ENCODE data around the gene EPS8L2. TPM values are rescaled to one million over a fixed set of nuclear protein-coding genes. Genes with fewer than 3 reads are reported as not detected.

EPS8L2 gene
- total and polyA plus RNA-seq, 2 of the 13 experiments (the other 11 are each of a cell fraction or from before 2014, with no cell fraction given), result 89.3 to 416 TPM

DNA sequence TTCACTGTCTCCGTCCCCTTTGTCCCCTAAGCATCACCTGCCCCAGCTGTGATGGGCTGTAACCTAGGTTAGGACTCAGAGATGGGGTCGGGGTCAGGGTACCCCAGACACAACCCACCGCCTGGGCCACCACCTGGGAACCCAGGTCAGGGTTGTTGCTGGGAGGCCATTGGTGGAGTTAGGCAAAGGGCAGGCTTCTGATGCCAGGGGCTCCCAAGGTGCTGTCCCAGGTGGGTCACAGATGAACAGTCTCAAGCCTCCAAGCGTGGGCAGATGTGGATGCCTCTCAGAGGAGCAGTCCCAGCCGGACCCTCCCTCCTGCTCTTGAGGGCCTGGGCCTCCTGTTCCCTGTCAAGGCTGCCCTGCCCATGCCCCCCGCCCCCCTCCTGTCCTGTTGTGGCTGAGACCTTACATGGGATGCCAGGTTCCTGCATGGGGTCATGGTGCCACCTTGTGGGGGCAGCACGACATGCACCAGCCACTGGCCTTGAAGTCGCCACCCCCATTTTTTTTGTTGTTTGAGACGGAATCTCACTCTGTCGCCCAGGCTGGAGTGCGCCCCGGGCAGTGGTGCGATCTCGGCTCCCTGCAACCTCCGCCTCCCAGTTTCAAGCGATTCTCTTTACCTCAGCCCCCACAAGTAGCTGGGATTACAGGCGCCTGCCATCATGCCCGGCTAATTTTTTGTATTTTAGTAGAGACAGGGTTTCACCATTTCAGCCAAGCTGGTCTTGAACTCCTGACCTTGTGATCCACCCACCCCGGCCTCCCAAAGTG lies 59.2 kb downstream of the EPS8L2 start (continued):
- peak; percentile 22 for TF ChIP-seq XRCC5 (optimal IDR thresholded peaks at IDR 0.05; ENCODE audit: low read length)
- TF ChIP-seq, protein P1, sequence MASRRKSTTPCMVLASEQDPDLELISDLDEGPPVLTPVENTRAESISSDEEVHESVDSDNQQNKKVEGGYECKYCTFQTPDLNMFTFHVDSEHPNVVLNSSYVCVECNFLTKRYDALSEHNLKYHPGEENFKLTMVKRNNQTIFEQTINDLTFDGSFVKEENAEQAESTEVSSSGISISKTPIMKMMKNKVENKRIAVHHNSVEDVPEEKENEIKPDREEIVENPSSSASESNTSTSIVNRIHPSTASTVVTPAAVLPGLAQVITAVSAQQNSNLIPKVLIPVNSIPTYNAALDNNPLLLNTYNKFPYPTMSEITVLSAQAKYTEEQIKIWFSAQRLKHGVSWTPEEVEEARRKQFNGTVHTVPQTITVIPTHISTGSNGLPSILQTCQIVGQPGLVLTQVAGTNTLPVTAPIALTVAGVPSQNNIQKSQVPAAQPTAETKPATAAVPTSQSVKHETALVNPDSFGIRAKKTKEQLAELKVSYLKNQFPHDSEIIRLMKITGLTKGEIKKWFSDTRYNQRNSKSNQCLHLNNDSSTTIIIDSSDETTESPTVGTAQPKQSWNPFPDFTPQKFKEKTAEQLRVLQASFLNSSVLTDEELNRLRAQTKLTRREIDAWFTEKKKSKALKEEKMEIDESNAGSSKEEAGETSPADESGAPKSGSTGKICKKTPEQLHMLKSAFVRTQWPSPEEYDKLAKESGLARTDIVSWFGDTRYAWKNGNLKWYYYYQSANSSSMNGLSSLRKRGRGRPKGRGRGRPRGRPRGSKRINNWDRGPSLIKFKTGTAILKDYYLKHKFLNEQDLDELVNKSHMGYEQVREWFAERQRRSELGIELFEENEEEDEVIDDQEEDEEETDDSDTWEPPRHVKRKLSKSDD (CRISPR knock-in tag; IDR thresholded peaks at IDR 0.05; ENCODE audit: low read depth), result no peak
- TF ChIP-seq TBX2 (CRISPR knock-in tag; IDR thresholded peaks at IDR 0.05; ENCODE audit: borderline replicate concordance), result peak; percentile 18; the same call in 1 of the 2 replicates
- no peak for TF ChIP-seq ZNF17 (CRISPR knock-in tag; IDR thresholded peaks at IDR 0.05)
- TF ChIP-seq HMGA1 (CRISPR knock-in tag; conservative IDR thresholded peaks at IDR 0.05), result no peak
- TF ChIP-seq, protein P2, sequence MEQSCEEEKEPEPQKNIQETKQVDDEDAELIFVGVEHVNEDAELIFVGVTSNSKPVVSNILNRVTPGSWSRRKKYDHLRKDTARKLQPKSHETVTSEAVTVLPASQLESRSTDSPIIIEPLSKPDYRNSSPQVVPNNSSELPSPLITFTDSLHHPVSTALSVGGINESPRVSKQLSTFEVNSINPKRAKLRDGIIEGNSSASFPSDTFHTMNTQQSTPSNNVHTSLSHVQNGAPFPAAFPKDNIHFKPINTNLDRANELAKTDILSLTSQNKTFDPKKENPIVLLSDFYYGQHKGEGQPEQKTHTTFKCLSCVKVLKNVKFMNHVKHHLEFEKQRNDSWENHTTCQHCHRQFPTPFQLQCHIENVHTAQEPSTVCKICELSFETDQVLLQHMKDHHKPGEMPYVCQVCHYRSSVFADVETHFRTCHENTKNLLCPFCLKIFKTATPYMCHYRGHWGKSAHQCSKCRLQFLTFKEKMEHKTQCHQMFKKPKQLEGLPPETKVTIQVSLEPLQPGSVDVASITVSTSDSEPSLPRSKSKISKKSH (CRISPR knock-in tag; IDR thresholded peaks at IDR 0.05; ENCODE audit: borderline replicate concordance), result 0 out of 2 replicates have a peak, but pooled peaks have one; percentile 28
- no peak for TF ChIP-seq ZNF205 (CRISPR knock-in tag; IDR thresholded peaks at IDR 0.05)
- TF ChIP-seq AGO2 (optimal IDR thresholded peaks at IDR 0.05; ENCODE audit: low read depth, low read length), result peak; percentile 96
- TF ChIP-seq, protein P3, sequence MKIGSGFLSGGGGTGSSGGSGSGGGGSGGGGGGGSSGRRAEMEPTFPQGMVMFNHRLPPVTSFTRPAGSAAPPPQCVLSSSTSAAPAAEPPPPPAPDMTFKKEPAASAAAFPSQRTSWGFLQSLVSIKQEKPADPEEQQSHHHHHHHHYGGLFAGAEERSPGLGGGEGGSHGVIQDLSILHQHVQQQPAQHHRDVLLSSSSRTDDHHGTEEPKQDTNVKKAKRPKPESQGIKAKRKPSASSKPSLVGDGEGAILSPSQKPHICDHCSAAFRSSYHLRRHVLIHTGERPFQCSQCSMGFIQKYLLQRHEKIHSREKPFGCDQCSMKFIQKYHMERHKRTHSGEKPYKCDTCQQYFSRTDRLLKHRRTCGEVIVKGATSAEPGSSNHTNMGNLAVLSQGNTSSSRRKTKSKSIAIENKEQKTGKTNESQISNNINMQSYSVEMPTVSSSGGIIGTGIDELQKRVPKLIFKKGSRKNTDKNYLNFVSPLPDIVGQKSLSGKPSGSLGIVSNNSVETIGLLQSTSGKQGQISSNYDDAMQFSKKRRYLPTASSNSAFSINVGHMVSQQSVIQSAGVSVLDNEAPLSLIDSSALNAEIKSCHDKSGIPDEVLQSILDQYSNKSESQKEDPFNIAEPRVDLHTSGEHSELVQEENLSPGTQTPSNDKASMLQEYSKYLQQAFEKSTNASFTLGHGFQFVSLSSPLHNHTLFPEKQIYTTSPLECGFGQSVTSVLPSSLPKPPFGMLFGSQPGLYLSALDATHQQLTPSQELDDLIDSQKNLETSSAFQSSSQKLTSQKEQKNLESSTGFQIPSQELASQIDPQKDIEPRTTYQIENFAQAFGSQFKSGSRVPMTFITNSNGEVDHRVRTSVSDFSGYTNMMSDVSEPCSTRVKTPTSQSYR (CRISPR knock-in tag; IDR thresholded peaks at IDR 0.05; ENCODE audit: borderline replicate concordance), result no peak
- TF ChIP-seq ZNF709 (CRISPR knock-in tag; IDR thresholded peaks at IDR 0.05), result no peak
- no peak for TF ChIP-seq CENPX (CRISPR knock-in tag; IDR thresholded peaks at IDR 0.05)
- TF ChIP-seq, protein P4, sequence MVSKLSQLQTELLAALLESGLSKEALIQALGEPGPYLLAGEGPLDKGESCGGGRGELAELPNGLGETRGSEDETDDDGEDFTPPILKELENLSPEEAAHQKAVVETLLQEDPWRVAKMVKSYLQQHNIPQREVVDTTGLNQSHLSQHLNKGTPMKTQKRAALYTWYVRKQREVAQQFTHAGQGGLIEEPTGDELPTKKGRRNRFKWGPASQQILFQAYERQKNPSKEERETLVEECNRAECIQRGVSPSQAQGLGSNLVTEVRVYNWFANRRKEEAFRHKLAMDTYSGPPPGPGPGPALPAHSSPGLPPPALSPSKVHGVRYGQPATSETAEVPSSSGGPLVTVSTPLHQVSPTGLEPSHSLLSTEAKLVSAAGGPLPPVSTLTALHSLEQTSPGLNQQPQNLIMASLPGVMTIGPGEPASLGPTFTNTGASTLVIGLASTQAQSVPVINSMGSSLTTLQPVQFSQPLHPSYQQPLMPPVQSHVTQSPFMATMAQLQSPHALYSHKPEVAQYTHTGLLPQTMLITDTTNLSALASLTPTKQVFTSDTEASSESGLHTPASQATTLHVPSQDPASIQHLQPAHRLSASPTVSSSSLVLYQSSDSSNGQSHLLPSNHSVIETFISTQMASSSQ (IDR thresholded peaks at IDR 0.05; ENCODE audit: low read depth), result no peak
- TF ChIP-seq, protein P4 (CRISPR knock-in tag; IDR thresholded peaks at IDR 0.05; ENCODE audit: borderline replicate concordance), result no peak

Data from HepG2 (cell line).